HEK293 (cell line): ENCODE data around the gene KMT2A.

Experiments
- CTCF ChIA-PET: fragments of 350-600 bp; formaldehyde crosslinking; extraction: SDS; loops from one replicate; lab custom pipeline; 2021; ENCODE audit warnings: antibody characterized with exemption; lab: Yijun Ruan, JAX
- POLR2A ChIA-PET: fragments of 300-600 bp; formaldehyde crosslinking; extraction: SDS; loops from one replicate; lab custom pipeline; 2020; ENCODE audit warnings: antibody characterized with exemption, inconsistent platforms; lab: Yijun Ruan, JAX
- H3K27ac ChIP-seq: fragments of 200-500 bp; sonication (Bioruptor generic); 2 replicates; pipeline ENCODE4 v1.5.1; 2014; ENCODE audit warnings: low read depth, low read length, control low read depth, inconsistent platforms; ENCODE audit errors: extremely low read depth
- H3K36me3 ChIP-seq, 2 experiments: fragments of 200-500 bp in 1 of 2; sonication (Bioruptor generic) in 1 of 2; 1 replicate in 1 of 2; 2 replicates in 1 of 2; pipeline ENCODE4 v1.5.1; 2014 to 2017; ENCODE audit warnings: inconsistent platforms in 2 of 2, low read length in 2 of 2; ENCODE audit not compliant: control insufficient read depth in 2 of 2, insufficient read depth in 1 of 2
- H3K4me1 ChIP-seq: fragments of 200-500 bp; sonication (Bioruptor generic); 2 replicates; pipeline ENCODE4 v1.5.1; 2014; ENCODE audit warnings: mild to moderate bottlenecking, low read length, inconsistent platforms; ENCODE audit not compliant: control insufficient read depth, insufficient read depth
- H3K4me3 ChIP-seq: 2 replicates; pipeline ENCODE4 v1.5.1; 2011; ENCODE audit warnings: low read depth, mild to moderate bottlenecking, control low read depth, low read length, moderate library complexity
- H3K9me3 ChIP-seq: fragments of 200-500 bp; sonication (Bioruptor generic); 2 replicates; pipeline ENCODE4 v1.5.1; 2014; ENCODE audit warnings: low read depth, low read length, inconsistent platforms; ENCODE audit not compliant: control insufficient read depth, insufficient read depth
- BCL11B ChIP-seq: fragments of 450-650 bp; formaldehyde crosslinking; IDR thresholded peaks from 2 replicates; pipeline ENCODE4 v1.5.1; 2016; ENCODE audit warnings: low read depth, missing biosample characterization, missing genetic modification characterization
- EGR2 ChIP-seq: fragments of 450-650 bp; formaldehyde crosslinking; IDR thresholded peaks from 2 replicates; pipeline ENCODE4 v1.5.1; 2016; ENCODE audit warnings: low read depth, missing biosample characterization, missing genetic modification characterization
- HIC1 ChIP-seq: fragments of 450-650 bp; formaldehyde crosslinking; IDR thresholded peaks from 2 replicates; pipeline ENCODE4 v1.5.1; 2016; ENCODE audit warnings: missing biosample characterization, missing genetic modification characterization
- HOXC10 ChIP-seq: sonication (generic); formaldehyde crosslinking; IDR thresholded peaks from 2 replicates; pipeline ENCODE4 v1.8.1; 2023; ENCODE audit warnings: mild to moderate bottlenecking, missing genetic modification reagents
- SP3 ChIP-seq: fragments of 450-650 bp; formaldehyde crosslinking; IDR thresholded peaks from 2 replicates; pipeline ENCODE4 v1.5.1; 2016; ENCODE audit warnings: missing biosample characterization, missing genetic modification characterization
- TRIM28 ChIP-seq: IDR thresholded peaks from 2 replicates; pipeline ENCODE4 v1.6.1; 2011; ENCODE audit warnings: low read length, control low read depth, borderline replicate concordance
- YY2 ChIP-seq: fragments of 450-650 bp; formaldehyde crosslinking; IDR thresholded peaks from 2 replicates; pipeline ENCODE4 v1.5.1; 2016; ENCODE audit warnings: missing biosample characterization, missing genetic modification characterization
- ZFP3 ChIP-seq: fragments of 450-650 bp; formaldehyde crosslinking; IDR thresholded peaks from 2 replicates; pipeline ENCODE4 v1.5.1; 2016; ENCODE audit warnings: low read depth, missing biosample characterization, missing genetic modification characterization
- ZNF114 ChIP-seq: fragments of 450-650 bp; formaldehyde crosslinking; IDR thresholded peaks from 2 replicates; pipeline ENCODE4 v1.5.0; 2017; ENCODE audit warnings: missing biosample characterization, missing genetic modification characterization
- ZNF121 ChIP-seq: fragments of 450-650 bp; formaldehyde crosslinking; IDR thresholded peaks from 2 replicates; pipeline ENCODE4 v1.5.1; 2016; ENCODE audit warnings: missing biosample characterization, missing genetic modification characterization
- ZNF175 ChIP-seq: fragments of 450-650 bp; formaldehyde crosslinking; IDR thresholded peaks from 2 replicates; pipeline ENCODE4 v1.5.1; 2016; ENCODE audit warnings: missing biosample characterization, missing genetic modification characterization
- ZNF211 ChIP-seq: fragments of 450-650 bp; formaldehyde crosslinking; IDR thresholded peaks from 2 replicates; pipeline ENCODE4 v1.5.1; 2016; ENCODE audit warnings: low read depth, missing biosample characterization, missing genetic modification characterization
- ZNF350 ChIP-seq: fragments of 450-650 bp; formaldehyde crosslinking; IDR thresholded peaks from 2 replicates; pipeline ENCODE4 v1.5.0; 2017; ENCODE audit warnings: missing biosample characterization, mild to moderate bottlenecking, missing genetic modification characterization
- ZNF366 ChIP-seq: fragments of 450-650 bp; formaldehyde crosslinking; conservative IDR thresholded peaks from 2 replicates; pipeline ENCODE4 v1.5.1; 2016; ENCODE audit warnings: missing biosample characterization, missing genetic modification characterization
- ZNF391 ChIP-seq: fragments of 450-650 bp; formaldehyde crosslinking; IDR thresholded peaks from 2 replicates; pipeline ENCODE4 v1.5.1; 2016; ENCODE audit warnings: low read depth, missing biosample characterization, missing genetic modification characterization, borderline replicate concordance
- ZNF549 ChIP-seq: fragments of 450-650 bp; IDR thresholded peaks from 2 replicates; pipeline ENCODE4 v1.5.1; 2018; ENCODE audit warnings: missing biosample characterization, missing genetic modification characterization, mild to moderate bottlenecking, inconsistent platforms, moderate library complexity
- ZNF596 ChIP-seq: fragments of 450-650 bp; IDR thresholded peaks from 2 replicates; pipeline ENCODE4 v1.5.0; 2018; ENCODE audit warnings: missing biosample characterization, mild to moderate bottlenecking, missing genetic modification characterization, moderate library complexity
- ZNF600 ChIP-seq: fragments of 450-650 bp; formaldehyde crosslinking; IDR thresholded peaks from 2 replicates; pipeline ENCODE4 v1.5.1; 2016; ENCODE audit warnings: missing biosample characterization, missing genetic modification characterization
- ZNF629 ChIP-seq: fragments of 450-650 bp; formaldehyde crosslinking; IDR thresholded peaks from 2 replicates; pipeline ENCODE4 v1.5.1; 2017; ENCODE audit warnings: missing biosample characterization, missing genetic modification characterization
- ZNF639 ChIP-seq: fragments of 450-650 bp; formaldehyde crosslinking; IDR thresholded peaks from 2 replicates; pipeline ENCODE4 v1.5.1; 2016; ENCODE audit warnings: missing biosample characterization, missing genetic modification characterization
- ZNF658 ChIP-seq: fragments of 450-650 bp; formaldehyde crosslinking; IDR thresholded peaks from 2 replicates; pipeline ENCODE4; 2016; ENCODE audit warnings: missing biosample characterization, missing genetic modification characterization
- ZNF660 ChIP-seq: fragments of 450-650 bp; IDR thresholded peaks from 2 replicates; pipeline ENCODE4 v1.5.1; 2018; ENCODE audit warnings: missing biosample characterization, mild to moderate bottlenecking, missing genetic modification characterization
- ZNF776 ChIP-seq: fragments of 450-650 bp; formaldehyde crosslinking; IDR thresholded peaks from 2 replicates; pipeline ENCODE4 v1.5.0; 2017; ENCODE audit warnings: missing biosample characterization, missing genetic modification characterization, borderline replicate concordance
- ZNF830 ChIP-seq: fragments of 450-650 bp; IDR thresholded peaks from 2 replicates; pipeline ENCODE4 v1.5.0; 2018; ENCODE audit warnings: missing biosample characterization, missing genetic modification characterization, low read depth, mild to moderate bottlenecking, moderate library complexity

The KMT2A gene

GRCh38 chr11:118497831-118498230 lies 61.5 kb downstream of the KMT2A start:
- peaks cover 48 to 97% of the 10 kb centered on the region in 2 experiments for H3K36me3 ChIP-seq
- no peaks in the 10 kb centered on the region for H3K9me3 ChIP-seq
- H3K4me3 ChIP-seq = no peak overlapping the region
- H3K27ac ChIP-seq = no peak overlapping the region
- ChIA-PET POLR2A (no interaction called here), CTCF (interaction anchor here (0.7 to 1.6 kb wide), 2 partner anchors 9 to 209 kb away, joined by 3 to 8 read pairs; no protein-coding TSS in a partner anchor)
- H3K4me1 ChIP-seq = no peaks in the 10 kb centered on the region
- TF ChIP-seq ZNF366 = no peak
- TF ChIP-seq ZNF660 (tag by site-specific recombination) = no peak
- TF ChIP-seq BCL11B (tag by site-specific recombination) = no peak
- no peak for TF ChIP-seq TRIM28
- no peak for TF ChIP-seq HIC1 (tag by site-specific recombination)

GRCh38 chr11:118503216-118503615 lies 66.9 kb downstream of the KMT2A start:
- no peaks in the 10 kb centered on the region for H3K9me3 ChIP-seq
- H3K36me3 ChIP-seq = peaks cover 41 to 96% of the 10 kb centered on the region in 2 experiments
- no peak for TF ChIP-seq ZNF175 (tag by site-specific recombination)
- no peak for TF ChIP-seq ZNF639
- TF ChIP-seq ZFP3 (tag by site-specific recombination) = no peak
- no peak for TF ChIP-seq ZNF391 (tag by site-specific recombination)
- no peak for TF ChIP-seq HOXC10
- no peak for TF ChIP-seq EGR2
- no peak for TF ChIP-seq ZNF600 (tag by site-specific recombination)
- H3K27ac ChIP-seq = no peak overlapping the region
- ChIA-PET CTCF (interaction anchor here (0.7 kb wide), 1 partner anchor 8 kb away, joined by 3 read pairs; no protein-coding TSS in a partner anchor), POLR2A (no interaction called here)
- H3K4me1 ChIP-seq = no peaks in the 10 kb centered on the region
- H3K4me3 ChIP-seq = no peak overlapping the region

GRCh38 chr11:118511601-118512000 lies 75.3 kb downstream of the KMT2A start:
- H3K27ac ChIP-seq = no peak overlapping the region
- peaks cover 37 to 93% of the 10 kb centered on the region in 2 experiments for H3K36me3 ChIP-seq
- CTCF ChIA-PET = no interaction called here
- TF ChIP-seq ZNF121 (tag by site-specific recombination) (no peak), ZNF211 (tag by site-specific recombination) (no peak), ZNF350 (no peak), ZNF776 (tag by site-specific recombination) (no peak), YY2 (tag by site-specific recombination) (no peak), ZNF549 (tag by site-specific recombination) (no peak), ZNF658 (tag by site-specific recombination) (no peak), ZNF629 (tag by site-specific recombination) (no peak), ZNF114 (tag by site-specific recombination) (no peak), ZNF830 (no peak), ZNF596 (tag by site-specific recombination) (no peak), SP3 (tag by site-specific recombination) (no peak)
- POLR2A ChIA-PET = no interaction called here
- H3K4me1 ChIP-seq = no peaks in the 10 kb centered on the region
- H3K4me3 ChIP-seq = no peak overlapping the region
- H3K9me3 ChIP-seq = no peaks in the 10 kb centered on the region
